T-helper 2 cell treated with Interferon-gamma antibody and Interleukin-4, amounts not matched to agents 5 μg/mL and 100 μg/mL, for 36 hours (primary cell): ENCODE data around the gene MCU.
"Not testable (repeated sequence)": the region's sequence is repeated elsewhere in the genome, so short reads cannot be mapped to it uniquely, and the experiment has no call there.

Source experiments
- DNase-seq: peaks from one replicate; pipeline ENCODE4 v3.0.0; 2021; ENCODE audit warnings: low spot score
- H3K27ac Mint-ChIP-seq: one replicate; pipeline ENCODE4 v1.8.0; 2021; ENCODE audit warnings: mild to moderate bottlenecking, mixed read lengths
- H3K27me3 Mint-ChIP-seq: one replicate; pipeline ENCODE4 v1.8.0; 2021; ENCODE audit warnings: low read depth, mixed read lengths
- H3K36me3 Mint-ChIP-seq: one replicate; pipeline ENCODE4 v1.8.0; 2021; ENCODE audit warnings: low read depth, mixed read lengths
- H3K4me1 Mint-ChIP-seq: one replicate; pipeline ENCODE4 v1.8.0; 2021; ENCODE audit warnings: low read depth, mixed read lengths
- H3K4me3 Mint-ChIP-seq: one replicate; pipeline ENCODE4 v1.8.0; 2022; ENCODE audit warnings: mild to moderate bottlenecking, moderate library complexity, mixed read lengths
- H3K9me3 Mint-ChIP-seq: one replicate; pipeline ENCODE4 v1.8.0; 2021; ENCODE audit warnings: mixed read lengths

The MCU gene

GRCh38 chr10:72730479-72730878 is 38.5 kb downstream of the MCU start:
- no peak for DNase-seq
- Mint-ChIP-seq H3K4me3 (no peak overlapping the region), H3K9me3 (no peaks in the 10 kb centered on the region), H3K4me1 (peaks cover 14% of the 10 kb centered on the region), H3K27ac (no peak overlapping the region), H3K27me3 (peaks cover 3% of the 10 kb centered on the region), H3K36me3 (no peaks in the 10 kb centered on the region)

- no peak overlapping the region for H3K27ac Mint-ChIP-seq
- peaks cover 14% of the 10 kb centered on the region for H3K4me1 Mint-ChIP-seq
- no peak for DNase-seq
- H3K27me3 Mint-ChIP-seq = peaks cover 3% of the 10 kb centered on the region
- H3K36me3 Mint-ChIP-seq = no peaks in the 10 kb centered on the region
- no peak overlapping the region for H3K4me3 Mint-ChIP-seq
- H3K9me3 Mint-ChIP-seq = no peaks in the 10 kb centered on the region
Measured at GRCh38 chr10:72731916-72732419, 40.0 kb downstream of the MCU start.

- Mint-ChIP-seq H3K27me3 (peaks cover 3% of the 10 kb centered on the region), H3K9me3 (no peaks in the 10 kb centered on the region), H3K27ac (no peak overlapping the region), H3K4me1 (peaks cover 14% of the 10 kb centered on the region), H3K36me3 (no peaks in the 10 kb centered on the region), H3K4me3 (no peak overlapping the region)
- DNase-seq = no peak
Measured at GRCh38 chr10:72732521-72732920, 40.6 kb downstream of the MCU start.

GRCh38 chr10:72733989-72734388 is 42.0 kb downstream of the MCU start:
- H3K4me3 Mint-ChIP-seq = no peak overlapping the region
- no peak for DNase-seq
- no peaks in the 10 kb centered on the region for H3K9me3 Mint-ChIP-seq
- H3K36me3 Mint-ChIP-seq = no peaks in the 10 kb centered on the region
- H3K27me3 Mint-ChIP-seq = peaks cover 3% of the 10 kb centered on the region
- H3K4me1 Mint-ChIP-seq = peaks cover 6% of the 10 kb centered on the region
- H3K27ac Mint-ChIP-seq = no peak overlapping the region

- Mint-ChIP-seq H3K36me3 (no peaks in the 10 kb centered on the region), H3K27ac (no peak overlapping the region), H3K9me3 (no peaks in the 10 kb centered on the region), H3K4me1 (no peaks in the 10 kb centered on the region), H3K27me3 (peaks cover 3% of the 10 kb centered on the region), H3K4me3 (no peak overlapping the region)
- DNase-seq = no peak
Measured at GRCh38 chr10:72735288-72735936, 43.5 kb downstream of the MCU start.

- no peak for DNase-seq
- Mint-ChIP-seq H3K9me3 (no peaks in the 10 kb centered on the region), H3K36me3 (no peaks in the 10 kb centered on the region), H3K4me3 (no peak overlapping the region), H3K4me1 (no peaks in the 10 kb centered on the region), H3K27me3 (peaks cover 3% of the 10 kb centered on the region), H3K27ac (no peak overlapping the region)
Measured at GRCh38 chr10:72736176-72736827, 44.4 kb downstream of the MCU start.

GRCh38 chr10:72736828-72737220 is 44.9 kb downstream of the MCU start:
- Mint-ChIP-seq H3K36me3 (no peaks in the 10 kb centered on the region), H3K27ac (no peak overlapping the region), H3K9me3 (no peaks in the 10 kb centered on the region), H3K4me3 (no peak overlapping the region), H3K4me1 (no peaks in the 10 kb centered on the region), H3K27me3 (no peaks in the 10 kb centered on the region)
- no peak for DNase-seq

GRCh38 chr10:72737357-72737756 is 45.4 kb downstream of the MCU start:
- not testable (repeated sequence) for H3K36me3 Mint-ChIP-seq

GRCh38 chr10:72738486-72738885 is 46.5 kb downstream of the MCU start:
- no peak overlapping the region for H3K27ac Mint-ChIP-seq
- DNase-seq = no peak
- H3K9me3 Mint-ChIP-seq = no peaks in the 10 kb centered on the region

More at GRCh38 chr10:72737357-72737756, 45.4 kb downstream of the MCU start:
- H3K4me3 Mint-ChIP-seq, H3K4me1 Mint-ChIP-seq, H3K9me3 Mint-ChIP-seq, H3K27ac Mint-ChIP-seq, H3K27me3 Mint-ChIP-seq, DNase-seq: not testable (repeated sequence)

GRCh38 chr10:72740528-72740927 is 48.6 kb downstream of the MCU start:
- no peaks in the 10 kb centered on the region for H3K4me1 Mint-ChIP-seq
- no peaks in the 10 kb centered on the region for H3K27me3 Mint-ChIP-seq
- no peak overlapping the region for H3K27ac Mint-ChIP-seq
- no peaks in the 10 kb centered on the region for H3K36me3 Mint-ChIP-seq
- no peaks in the 10 kb centered on the region for H3K9me3 Mint-ChIP-seq
- DNase-seq = no peak
- no peak overlapping the region for H3K4me3 Mint-ChIP-seq

More at GRCh38 chr10:72738486-72738885, 46.5 kb downstream of the MCU start:
- Mint-ChIP-seq H3K27me3 (no peaks in the 10 kb centered on the region), H3K4me1 (no peaks in the 10 kb centered on the region), H3K4me3 (no peak overlapping the region), H3K36me3 (no peaks in the 10 kb centered on the region)

GRCh38 chr10:72742092-72742491 is 50.1 kb downstream of the MCU start:
- Mint-ChIP-seq H3K27ac (no peak overlapping the region), H3K4me3 (no peak overlapping the region), H3K9me3 (no peaks in the 10 kb centered on the region), H3K4me1 (no peaks in the 10 kb centered on the region), H3K36me3 (no peaks in the 10 kb centered on the region), H3K27me3 (no peaks in the 10 kb centered on the region)
- no peak for DNase-seq

- no peak for DNase-seq
- H3K27me3 Mint-ChIP-seq = no peaks in the 10 kb centered on the region
- no peaks in the 10 kb centered on the region for H3K4me1 Mint-ChIP-seq
Measured at GRCh38 chr10:72742797-72743196, 50.9 kb downstream of the MCU start.

GRCh38 chr10:72744566-72744965 is 52.6 kb downstream of the MCU start:
- no peaks in the 10 kb centered on the region for H3K4me1 Mint-ChIP-seq
- H3K27me3 Mint-ChIP-seq = no peaks in the 10 kb centered on the region
- no peak overlapping the region for H3K4me3 Mint-ChIP-seq
- no peaks in the 10 kb centered on the region for H3K36me3 Mint-ChIP-seq
- no peak overlapping the region for H3K27ac Mint-ChIP-seq
- H3K9me3 Mint-ChIP-seq = no peaks in the 10 kb centered on the region
- DNase-seq = no peak

More at GRCh38 chr10:72742797-72743196, 50.9 kb downstream of the MCU start:
- H3K36me3 Mint-ChIP-seq = no peaks in the 10 kb centered on the region
- H3K9me3 Mint-ChIP-seq = no peaks in the 10 kb centered on the region
- H3K4me3 Mint-ChIP-seq = no peak overlapping the region
- no peak overlapping the region for H3K27ac Mint-ChIP-seq

- no peak overlapping the region for H3K27ac Mint-ChIP-seq
- DNase-seq = no peak
- H3K4me3 Mint-ChIP-seq = no peak overlapping the region
- no peaks in the 10 kb centered on the region for H3K9me3 Mint-ChIP-seq
- H3K4me1 Mint-ChIP-seq = no peaks in the 10 kb centered on the region
- no peaks in the 10 kb centered on the region for H3K27me3 Mint-ChIP-seq
- no peaks in the 10 kb centered on the region for H3K36me3 Mint-ChIP-seq
Measured at GRCh38 chr10:72746426-72747363, 54.8 kb downstream of the MCU start.
